ENCODE measurements around the gene CA5A. TPM values are rescaled to one million over a fixed set of nuclear protein-coding genes. Genes with fewer than 3 reads are reported as not detected.

The CA5A gene
- total RNA-seq, 3 donors from 2014 or later: not detected

- peaks cover 9% of the 10 kb centered on the region in 2 donors for H3K4me1 ChIP-seq
- H3K9me3 ChIP-seq: no peaks in the 10 kb centered on the region
- no peak for DNase-seq (ENCODE audit: low spot score in 2 of 2)
- no peaks in the 10 kb centered on the region for H3K27me3 ChIP-seq
- H3K4me3 ChIP-seq: no peak overlapping the region
- TF ChIP-seq POLR2A (IDR thresholded peaks at IDR 0.05) (no peak), CTCF (IDR thresholded peaks at IDR 0.05) (no peak), POLR2AphosphoS5 (IDR thresholded peaks at IDR 0.05) (no peak)
- H3K27ac ChIP-seq: no peak overlapping the region
- H3K36me3 ChIP-seq: no peaks in the 10 kb centered on the region
- intact Hi-C loops (cut with DNase I; ENCODE audit: low total_unique reads): no loop called here
These were observed 24.0 kb upstream of the CA5A start for GRCh38 chr16:87960296-87960695.

- Histone ChIP-seq H3K27me3 (no peaks in the 10 kb centered on the region), H3K27ac (no peak overlapping the region), H3K9me3 (no peaks in the 10 kb centered on the region), H3K4me3 (peak overlapping the region in 1 of 3 donors; percentile 2), H3K36me3 (no peaks in the 10 kb centered on the region), H3K4me1 (peaks cover 15 to 17% of the 10 kb centered on the region in 2 donors)
- intact Hi-C loops (cut with DNase I; ENCODE audit: low total_unique reads): no loop called here
- TF ChIP-seq POLR2A (IDR thresholded peaks at IDR 0.05) (no peak), CTCF (IDR thresholded peaks at IDR 0.05) (no peak), POLR2AphosphoS5 (IDR thresholded peaks at IDR 0.05) (no peak)
- DNase-seq (ENCODE audit: low spot score in 2 of 2): no peak
These were observed 23.2 kb upstream of the CA5A start for GRCh38 chr16:87959391-87959990.

GRCh38 chr16:87958632-87959031 lies 22.3 kb upstream of the CA5A start:
- no peaks in the 10 kb centered on the region for H3K9me3 ChIP-seq
- H3K36me3 ChIP-seq: no peaks in the 10 kb centered on the region
- no peak for DNase-seq (ENCODE audit: low spot score in 2 of 2)
- no peak for TF ChIP-seq POLR2A (IDR thresholded peaks at IDR 0.05)
- TF ChIP-seq POLR2AphosphoS5 (IDR thresholded peaks at IDR 0.05): no peak
- no peaks in the 10 kb centered on the region for H3K27me3 ChIP-seq
- peaks cover 16 to 26% of the 10 kb centered on the region in 2 donors for H3K4me1 ChIP-seq
- intact Hi-C loops (cut with DNase I; ENCODE audit: low total_unique reads): no loop called here
- no peak overlapping the region for H3K27ac ChIP-seq
- no peak overlapping the region for H3K4me3 ChIP-seq

GRCh38 chr16:87957296-87958094 lies 21.2 kb upstream of the CA5A start:
- TF ChIP-seq POLR2A (IDR thresholded peaks at IDR 0.05): no peak
- TF ChIP-seq CTCF (IDR thresholded peaks at IDR 0.05): no peak
- TF ChIP-seq POLR2AphosphoS5 (IDR thresholded peaks at IDR 0.05): no peak
- intact Hi-C loops (cut with DNase I; ENCODE audit: low total_unique reads): no loop called here
- peak overlapping the region; percentile 95 to 97 for H3K27ac ChIP-seq
- peaks cover 16 to 35% of the 10 kb centered on the region in 2 donors for H3K4me1 ChIP-seq
- H3K36me3 ChIP-seq: no peaks in the 10 kb centered on the region
- H3K9me3 ChIP-seq: no peaks in the 10 kb centered on the region
- H3K4me3 ChIP-seq: peak overlapping the region in 2 of 3 donors; percentile 12 to 47
- H3K27me3 ChIP-seq: no peaks in the 10 kb centered on the region
- DNase-seq (ENCODE audit: low spot score in 2 of 2): no peak

- Histone ChIP-seq H3K4me1 (peaks cover 16 to 35% of the 10 kb centered on the region in 2 donors), H3K4me3 (peak overlapping the region in 2 of 3 donors; percentile 12 to 47), H3K9me3 (no peaks in the 10 kb centered on the region), H3K36me3 (no peaks in the 10 kb centered on the region), H3K27me3 (no peaks in the 10 kb centered on the region), H3K27ac (peak overlapping the region; percentile 95 to 97)
- TF ChIP-seq POLR2AphosphoS5 (IDR thresholded peaks at IDR 0.05): no peak
- no peak for TF ChIP-seq POLR2A (IDR thresholded peaks at IDR 0.05)
- TF ChIP-seq CTCF (IDR thresholded peaks at IDR 0.05): no peak
- DNase-seq (ENCODE audit: low spot score in 2 of 2): no peak
- intact Hi-C loops (cut with DNase I; ENCODE audit: low total_unique reads): no loop called here
These were observed 20.3 kb upstream of the CA5A start for GRCh38 chr16:87956365-87957231.
